ENCODE measurements around the gene PRKN.

The PRKN gene

GRCh38 chr6:161668665-161669064 is 1058.9 kb downstream of the PRKN start:
- in situ Hi-C loops (cut with MboI; ENCODE audit: low pct_unique_long_range_greater_than_20kb, low sequenced_read_pairs, unreplicated experiment) = no loop called here
- DNase-seq (ENCODE audit: low spot score) = no peak
- no peak for TF ChIP-seq CTCF (IDR thresholded peaks at IDR 0.05; ENCODE audit: extremely low read depth, insufficient read depth, missing control alignments)

- TF ChIP-seq CTCF (IDR thresholded peaks at IDR 0.05; ENCODE audit: extremely low read depth, insufficient read depth, missing control alignments) = no peak
- no peak for DNase-seq (ENCODE audit: low spot score)
- in situ Hi-C loops (cut with MboI; ENCODE audit: low pct_unique_long_range_greater_than_20kb, low sequenced_read_pairs, unreplicated experiment) = no loop called here
Observed at GRCh38 chr6:161667957-161668356, 1059.6 kb downstream of the PRKN start.

- in situ Hi-C loops (cut with MboI; ENCODE audit: low pct_unique_long_range_greater_than_20kb, low sequenced_read_pairs, unreplicated experiment) = no loop called here
- DNase-seq (ENCODE audit: low spot score) = no peak
- no peak for TF ChIP-seq CTCF (IDR thresholded peaks at IDR 0.05; ENCODE audit: extremely low read depth, insufficient read depth, missing control alignments)
Observed at GRCh38 chr6:161663682-161664081, 1063.9 kb downstream of the PRKN start.

GRCh38 chr6:161660666-161661571 is 1066.6 kb downstream of the PRKN start:
- TF ChIP-seq CTCF (IDR thresholded peaks at IDR 0.05; ENCODE audit: extremely low read depth, insufficient read depth, missing control alignments) = peak; percentile 12
- in situ Hi-C loops (cut with MboI; ENCODE audit: low pct_unique_long_range_greater_than_20kb, low sequenced_read_pairs, unreplicated experiment) = no loop called here
- DNase-seq (ENCODE audit: low spot score) = no peak

- no peak for DNase-seq (ENCODE audit: low spot score)
- TF ChIP-seq CTCF (IDR thresholded peaks at IDR 0.05; ENCODE audit: extremely low read depth, insufficient read depth, missing control alignments) = no peak
- in situ Hi-C loops (cut with MboI; ENCODE audit: low pct_unique_long_range_greater_than_20kb, low sequenced_read_pairs, unreplicated experiment) = no loop called here
Observed at GRCh38 chr6:161658211-161658610, 1069.4 kb downstream of the PRKN start.

GRCh38 chr6:161654209-161654608 is 1073.4 kb downstream of the PRKN start:
- no peak for DNase-seq (ENCODE audit: low spot score)
- in situ Hi-C loops (cut with MboI; ENCODE audit: low pct_unique_long_range_greater_than_20kb, low sequenced_read_pairs, unreplicated experiment) = no loop called here
- no peak for TF ChIP-seq CTCF (IDR thresholded peaks at IDR 0.05; ENCODE audit: extremely low read depth, insufficient read depth, missing control alignments)
